SK-N-MC (cell line): ENCODE results near the gene C12orf57.

Experiments used
- DNase-seq: peaks from one replicate; pipeline ENCODE4 v3.0.0-alpha.2; 2011; ENCODE audit warnings: low read depth, low spot score
- H3K27ac ChIP-seq: fragments of 200-600 bp; sonication (generic); 2 replicates; pipeline ENCODE4 v1.5.1; 2016; ENCODE audit warnings: mixed run types
- H3K36me3 ChIP-seq: fragments of 200-600 bp; sonication (generic); 2 replicates; pipeline ENCODE4 v1.6.1; 2017; ENCODE audit warnings: antibody characterized with exemption, low read length, mixed read lengths; ENCODE audit not compliant: insufficient read depth
- H3K4me3 ChIP-seq: fragments of 200-600 bp; sonication (generic); 2 replicates; pipeline ENCODE4 v1.5.1; 2016
- H3K9ac ChIP-seq: fragments of 200-600 bp; sonication (generic); 2 replicates; pipeline ENCODE4 v1.8.0; 2017; ENCODE audit warnings: mixed run types, mixed read lengths; ENCODE audit not compliant: insufficient read length
- H3K9me3 ChIP-seq: fragments of 200-600 bp; sonication (generic); 2 replicates; pipeline ENCODE4 v1.6.1; 2017; ENCODE audit warnings: low read depth, mild to moderate bottlenecking, antibody characterized with exemption, low read length, moderate library complexity, mixed read lengths
- EZH2 ChIP-seq: fragments of 200-600 bp; sonication (generic); IDR thresholded peaks from one replicate; pipeline ENCODE4 v1.6.1; 2017; ENCODE audit warnings: antibody characterized with exemption
- FOXP2 ChIP-seq: optimal IDR thresholded peaks from 2 replicates; pipeline ENCODE3; 2011; ENCODE audit warnings: mild to moderate bottlenecking, moderate library complexity; ENCODE audit not compliant: insufficient read depth; ENCODE audit errors: extremely low read length, control extremely low read depth
- POLR2AphosphoS5 ChIP-seq: IDR thresholded peaks from 2 replicates; pipeline ENCODE4 v1.6.1; 2012; ENCODE audit warnings: mild to moderate bottlenecking, low read depth, low read length, borderline replicate concordance

The C12orf57 gene

GRCh38 chr12:6981152-6982052, 37.6 kb downstream of the C12orf57 start:
- TF ChIP-seq POLR2AphosphoS5 (no peak), EZH2 (no peak), FOXP2 (no peak)
- H3K36me3 ChIP-seq: peaks cover 64% of the 10 kb centered on the region
- H3K27ac ChIP-seq: no peak overlapping the region
- H3K9ac ChIP-seq: no peak overlapping the region
- no peak overlapping the region for H3K4me3 ChIP-seq
- no peaks in the 10 kb centered on the region for H3K9me3 ChIP-seq
- no peak for DNase-seq

DNA sequence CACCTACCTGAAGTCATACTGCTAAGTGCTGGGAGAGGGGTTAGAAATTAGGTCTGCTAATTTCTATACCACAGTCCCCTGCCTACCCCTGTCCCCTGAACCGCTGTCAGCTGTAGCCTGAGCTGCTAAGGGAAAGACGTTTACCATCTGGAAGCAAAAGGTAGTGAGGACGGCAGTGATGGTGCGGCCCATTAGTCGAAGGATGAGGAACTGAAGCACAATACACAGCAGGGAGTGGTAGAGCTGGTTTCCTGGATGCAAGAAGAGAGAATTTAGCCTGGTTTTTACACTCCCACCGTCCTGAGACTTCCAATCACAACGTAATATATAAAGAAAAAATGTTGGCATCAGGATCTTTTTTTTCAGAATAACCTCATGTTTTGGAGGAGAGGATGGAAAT, 38.7 kb downstream of the C12orf57 start:
- H3K9ac ChIP-seq: no peak overlapping the region
- TF ChIP-seq FOXP2 (no peak), POLR2AphosphoS5 (no peak), EZH2 (no peak)
- DNase-seq: no peak
- no peak overlapping the region for H3K4me3 ChIP-seq
- H3K27ac ChIP-seq: no peak overlapping the region
- H3K36me3 ChIP-seq: peaks cover 54% of the 10 kb centered on the region
- H3K9me3 ChIP-seq: no peaks in the 10 kb centered on the region

DNA sequence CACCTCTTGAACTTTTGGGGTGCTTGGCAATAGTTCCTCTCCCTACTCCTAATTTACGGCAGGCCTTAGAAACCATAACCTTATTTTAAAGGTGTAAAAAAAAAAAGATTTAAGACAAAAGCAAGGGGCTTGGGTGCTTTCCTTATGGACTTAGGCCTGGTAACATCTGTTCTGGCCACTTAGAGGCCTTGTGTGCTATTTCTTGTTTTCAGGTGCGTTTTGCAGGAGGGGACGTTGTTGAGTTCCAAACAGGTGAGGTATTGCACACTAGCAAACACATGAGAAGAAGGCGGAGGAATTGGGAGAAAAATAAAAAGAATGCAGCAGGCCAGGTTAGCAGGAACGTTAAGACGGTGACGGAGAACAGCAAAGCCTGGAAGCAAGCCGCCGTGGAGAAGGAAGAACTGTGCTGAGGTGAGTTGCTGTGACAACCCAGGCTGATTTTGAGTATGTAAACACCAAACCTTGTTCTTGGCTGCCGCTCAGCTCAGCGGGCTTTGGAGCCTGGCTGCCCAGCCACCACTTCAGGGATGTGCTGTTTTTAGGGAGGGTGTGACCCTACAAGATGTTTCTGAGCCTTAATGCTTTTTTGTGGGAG, 44.2 kb downstream of the C12orf57 start:
- H3K4me3 ChIP-seq: no peak overlapping the region
- H3K36me3 ChIP-seq: peaks cover 39% of the 10 kb centered on the region
- no peak for DNase-seq
- no peak overlapping the region for H3K27ac ChIP-seq
- no peak overlapping the region for H3K9ac ChIP-seq
- no peaks in the 10 kb centered on the region for H3K9me3 ChIP-seq
- no peak for TF ChIP-seq EZH2
- no peak for TF ChIP-seq FOXP2
- TF ChIP-seq POLR2AphosphoS5: no peak
